WTC11 (cell line): ENCODE results near the gene ATP6V1C2. TPM values are rescaled to one million over a fixed set of nuclear protein-coding genes. Genes with fewer than 3 reads are reported as not detected.

Source experiments
- ATAC-seq: fragments of 200-7000 bp; cut with Tn5 transposase; 2 replicates; pipeline ENCODE4 v1.10.0; 2021; ENCODE audit warnings: mild to moderate bottlenecking, moderate library complexity
- CTCF ChIA-PET: fragments of 300-600 bp; sonication (Branson Sonifier 250); formaldehyde crosslinking; loops from one replicate; lab custom pipeline; 2021; ENCODE audit warnings: antibody characterized with exemption; lab: Charles Lee
- POLR2A ChIA-PET: fragments of 350-600 bp; sonication (Branson Sonifier 250); formaldehyde crosslinking; loops from one replicate; lab custom pipeline; 2021; ENCODE audit warnings: antibody characterized with exemption; lab: Charles Lee
- DNase-seq: peaks from one replicate; pipeline ENCODE4 v3.0.0; 2021; ENCODE audit warnings: low spot score
- H3K27ac Mint-ChIP-seq: 2 replicates; pipeline ENCODE4 v1.8.0; 2021; ENCODE audit warnings: mixed read lengths
- H3K27me3 Mint-ChIP-seq: 2 replicates; pipeline ENCODE4 v1.8.0; 2021; ENCODE audit warnings: low read depth, mild to moderate bottlenecking, moderate library complexity, mixed read lengths
- H3K36me3 Mint-ChIP-seq: 2 replicates; pipeline ENCODE4 v1.8.0; 2021; ENCODE audit warnings: mixed read lengths
- H3K4me1 Mint-ChIP-seq: 2 replicates; pipeline ENCODE4 v1.8.0; 2022; ENCODE audit warnings: mixed read lengths
- H3K4me3 Mint-ChIP-seq: 2 replicates; pipeline ENCODE4 v1.8.0; 2021; ENCODE audit warnings: mild to moderate bottlenecking, moderate library complexity, mixed read lengths
- H3K9me3 Mint-ChIP-seq: 2 replicates; pipeline ENCODE4 v1.8.0; 2021; ENCODE audit warnings: mixed read lengths
- CBFB ChIP-seq: sonication (generic); formaldehyde crosslinking; IDR thresholded peaks from 2 replicates; pipeline ENCODE4 v1.8.1; 2022; ENCODE audit warnings: mild to moderate bottlenecking, low read depth, missing genetic modification reagents
- ELF4 ChIP-seq: sonication (generic); formaldehyde crosslinking; IDR thresholded peaks from 2 replicates; pipeline ENCODE4 v1.8.1; 2022; ENCODE audit warnings: low read depth, mild to moderate bottlenecking, moderate library complexity, missing genetic modification reagents
- EMX1 ChIP-seq: fragments of 250-450 bp; sonication (Bioruptor Pico); IDR thresholded peaks from 2 replicates; pipeline ENCODE4 v1.8.0; 2021; ENCODE audit warnings: mild to moderate bottlenecking
- ETV6 ChIP-seq: sonication (generic); formaldehyde crosslinking; IDR thresholded peaks from 2 replicates; pipeline ENCODE4 v1.8.1; 2022; ENCODE audit warnings: mild to moderate bottlenecking, missing genetic modification reagents
- FOXJ3 ChIP-seq: sonication (generic); formaldehyde crosslinking; IDR thresholded peaks from 2 replicates; pipeline ENCODE4 v1.9.0; 2021; ENCODE audit warnings: missing genetic modification reagents, mild to moderate bottlenecking, borderline replicate concordance
- NFATC4 ChIP-seq: fragments of 250-450 bp; sonication (Bioruptor Pico); IDR thresholded peaks from 2 replicates; pipeline ENCODE4 v1.9.0; 2021; ENCODE audit warnings: mild to moderate bottlenecking
- NFE2L1 ChIP-seq: sonication (generic); formaldehyde crosslinking; IDR thresholded peaks from 2 replicates; pipeline ENCODE4 v1.8.1; 2023; ENCODE audit warnings: missing genetic modification reagents
- SOX15 ChIP-seq: fragments of 250-450 bp; sonication (Bioruptor Pico); IDR thresholded peaks from 2 replicates; pipeline ENCODE4 v1.9.0; 2021; ENCODE audit warnings: mild to moderate bottlenecking
- SP1 ChIP-seq: sonication (generic); formaldehyde crosslinking; conservative IDR thresholded peaks from 2 replicates; pipeline ENCODE4 v1.8.1; 2022; ENCODE audit warnings: missing genetic modification reagents
- ZNF138 ChIP-seq: sonication (generic); formaldehyde crosslinking; conservative IDR thresholded peaks from 2 replicates; pipeline ENCODE4 v1.8.1; 2022; ENCODE audit warnings: mild to moderate bottlenecking, moderate library complexity, missing genetic modification reagents
- ZNF219 ChIP-seq: sonication (generic); formaldehyde crosslinking; IDR thresholded peaks from 2 replicates; pipeline ENCODE4 v1.8.0; 2023; ENCODE audit warnings: missing genetic modification reagents, mild to moderate bottlenecking, borderline replicate concordance
- ZNF396 ChIP-seq: fragments of 250-450 bp; sonication (Bioruptor Pico); IDR thresholded peaks from 2 replicates; pipeline ENCODE4 v1.8.0; 2021; ENCODE audit warnings: mild to moderate bottlenecking, moderate library complexity, borderline replicate concordance
- total RNA-seq: library from RNA; stranded (reverse); gene quantifications from 3 replicates; pipeline ENCODE4 v1.2.3, GENCODE V29; 2021
- TF ChIP-seq, protein P1 (sequence below): fragments of 250-450 bp; sonication (Bioruptor Pico); IDR thresholded peaks from 2 replicates; pipeline ENCODE4 v2.1.2; 2022; ENCODE audit warnings: mild to moderate bottlenecking, moderate library complexity
- TF ChIP-seq, protein P2 (sequence below): sonication (generic); formaldehyde crosslinking; IDR thresholded peaks from 2 replicates; pipeline ENCODE4 v1.8.1; 2023; ENCODE audit warnings: mild to moderate bottlenecking, missing genetic modification reagents, moderate library complexity
- TF ChIP-seq, protein P3 (sequence below): sonication (generic); formaldehyde crosslinking; IDR thresholded peaks from 2 replicates; pipeline ENCODE4 v1.8.0; 2023; ENCODE audit warnings: missing genetic modification reagents
- TF ChIP-seq, protein P4 (sequence below): sonication (generic); formaldehyde crosslinking; IDR thresholded peaks from 2 replicates; pipeline ENCODE4 v1.8.0; 2023; ENCODE audit warnings: mild to moderate bottlenecking, missing genetic modification reagents
- TF ChIP-seq, protein P5 (sequence below): sonication (generic); formaldehyde crosslinking; IDR thresholded peaks from 2 replicates; pipeline ENCODE4 v1.8.1; 2022; ENCODE audit warnings: low read depth, mild to moderate bottlenecking, moderate library complexity, missing genetic modification reagents, borderline replicate concordance
- TF ChIP-seq, protein P6 (sequence below): fragments of 200-600 bp; IDR thresholded peaks from 2 replicates; pipeline ENCODE4 v1.8.0; 2022; ENCODE audit warnings: antibody characterized with exemption
- TF ChIP-seq, protein P7 (sequence below): sonication (generic); formaldehyde crosslinking; IDR thresholded peaks from 2 replicates; pipeline ENCODE4 v1.8.1; 2023; ENCODE audit warnings: mild to moderate bottlenecking, missing genetic modification reagents

Gene ATP6V1C2
- total RNA-seq, 1 experiment from 2014 or later = 0.42 TPM

DNA sequence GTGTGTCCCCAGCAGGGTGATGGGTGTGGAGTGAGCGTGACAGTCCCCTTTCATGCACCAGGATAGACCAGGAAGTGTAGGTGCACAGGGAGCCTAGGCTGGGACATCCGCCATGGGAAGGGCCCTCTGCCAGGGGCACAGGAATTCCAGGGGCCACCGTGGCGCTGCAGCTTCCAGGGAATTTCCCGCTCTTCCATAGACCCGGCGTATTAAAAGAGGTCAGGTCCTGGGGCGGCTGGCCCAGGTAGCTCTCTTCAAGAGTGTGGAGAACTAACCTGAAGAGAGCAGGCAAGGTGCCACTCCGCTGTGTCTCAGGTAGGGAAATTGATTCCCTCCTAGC is 42.0 kb downstream of the ATP6V1C2 start (continued):
- TF ChIP-seq, protein P1, sequence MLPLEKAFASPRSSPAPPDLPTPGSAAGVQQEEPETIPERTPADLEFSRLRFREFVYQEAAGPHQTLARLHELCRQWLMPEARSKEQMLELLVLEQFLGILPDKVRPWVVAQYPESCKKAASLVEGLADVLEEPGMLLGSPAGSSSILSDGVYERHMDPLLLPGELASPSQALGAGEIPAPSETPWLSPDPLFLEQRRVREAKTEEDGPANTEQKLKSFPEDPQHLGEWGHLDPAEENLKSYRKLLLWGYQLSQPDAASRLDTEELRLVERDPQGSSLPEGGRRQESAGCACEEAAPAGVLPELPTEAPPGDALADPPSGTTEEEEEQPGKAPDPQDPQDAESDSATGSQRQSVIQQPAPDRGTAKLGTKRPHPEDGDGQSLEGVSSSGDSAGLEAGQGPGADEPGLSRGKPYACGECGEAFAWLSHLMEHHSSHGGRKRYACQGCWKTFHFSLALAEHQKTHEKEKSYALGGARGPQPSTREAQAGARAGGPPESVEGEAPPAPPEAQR (CRISPR knock-in tag) = no peak
- TF ChIP-seq, protein P2, sequence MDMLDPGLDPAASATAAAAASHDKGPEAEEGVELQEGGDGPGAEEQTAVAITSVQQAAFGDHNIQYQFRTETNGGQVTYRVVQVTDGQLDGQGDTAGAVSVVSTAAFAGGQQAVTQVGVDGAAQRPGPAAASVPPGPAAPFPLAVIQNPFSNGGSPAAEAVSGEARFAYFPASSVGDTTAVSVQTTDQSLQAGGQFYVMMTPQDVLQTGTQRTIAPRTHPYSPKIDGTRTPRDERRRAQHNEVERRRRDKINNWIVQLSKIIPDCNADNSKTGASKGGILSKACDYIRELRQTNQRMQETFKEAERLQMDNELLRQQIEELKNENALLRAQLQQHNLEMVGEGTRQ (CRISPR knock-in tag) = no peak
- TF ChIP-seq, all 79 proteins: peak for 0

DNA sequence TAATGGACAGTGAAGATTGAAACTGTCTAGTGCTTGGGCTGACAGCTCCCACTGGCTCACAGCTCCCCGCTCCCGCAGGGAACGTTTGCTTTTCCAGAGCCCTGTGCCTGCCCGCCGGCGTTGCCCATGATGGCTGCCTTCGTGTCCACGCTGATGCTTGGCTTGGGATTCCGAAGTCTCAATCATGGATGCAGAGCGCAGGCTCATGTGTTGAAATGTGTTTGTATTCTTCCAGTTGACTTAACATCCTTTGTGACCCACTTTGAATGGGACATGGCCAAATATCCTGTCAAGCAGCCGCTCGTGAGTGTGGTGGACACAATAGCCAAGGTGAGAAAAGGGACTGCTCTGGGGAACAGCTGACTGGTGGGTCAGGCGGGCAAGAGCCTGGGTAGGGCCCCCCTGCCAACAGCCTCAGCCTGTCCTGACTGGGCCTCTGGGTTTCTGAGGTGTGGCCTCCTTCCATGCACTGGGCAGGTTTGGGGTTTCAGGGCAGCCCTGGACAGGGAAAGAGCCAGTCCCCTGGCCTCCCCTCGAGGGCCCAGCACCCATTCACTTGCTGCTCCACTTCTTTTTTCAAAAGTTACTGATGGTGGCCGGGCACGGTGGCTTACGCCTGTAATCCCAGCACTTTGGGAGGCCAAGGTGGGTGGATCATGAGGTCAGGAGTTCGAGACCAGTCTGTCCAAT is 42.8 kb downstream of the ATP6V1C2 start:
- POLR2A ChIA-PET = no interaction called here
- DNase-seq (no peak), ATAC-seq (no peak)
- no peaks in the 10 kb centered on the region for H3K4me1 Mint-ChIP-seq
- no peaks in the 10 kb centered on the region for H3K9me3 Mint-ChIP-seq
- H3K36me3 Mint-ChIP-seq = no peaks in the 10 kb centered on the region
- TF ChIP-seq, protein P3, sequence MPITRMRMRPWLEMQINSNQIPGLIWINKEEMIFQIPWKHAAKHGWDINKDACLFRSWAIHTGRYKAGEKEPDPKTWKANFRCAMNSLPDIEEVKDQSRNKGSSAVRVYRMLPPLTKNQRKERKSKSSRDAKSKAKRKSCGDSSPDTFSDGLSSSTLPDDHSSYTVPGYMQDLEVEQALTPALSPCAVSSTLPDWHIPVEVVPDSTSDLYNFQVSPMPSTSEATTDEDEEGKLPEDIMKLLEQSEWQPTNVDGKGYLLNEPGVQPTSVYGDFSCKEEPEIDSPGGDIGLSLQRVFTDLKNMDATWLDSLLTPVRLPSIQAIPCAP (CRISPR knock-in tag) = no peak
- TF ChIP-seq SOX15 (CRISPR knock-in tag) (no peak), FOXJ3 (no peak), SP1 (CRISPR knock-in tag) (no peak)
- TF ChIP-seq, protein P4, sequence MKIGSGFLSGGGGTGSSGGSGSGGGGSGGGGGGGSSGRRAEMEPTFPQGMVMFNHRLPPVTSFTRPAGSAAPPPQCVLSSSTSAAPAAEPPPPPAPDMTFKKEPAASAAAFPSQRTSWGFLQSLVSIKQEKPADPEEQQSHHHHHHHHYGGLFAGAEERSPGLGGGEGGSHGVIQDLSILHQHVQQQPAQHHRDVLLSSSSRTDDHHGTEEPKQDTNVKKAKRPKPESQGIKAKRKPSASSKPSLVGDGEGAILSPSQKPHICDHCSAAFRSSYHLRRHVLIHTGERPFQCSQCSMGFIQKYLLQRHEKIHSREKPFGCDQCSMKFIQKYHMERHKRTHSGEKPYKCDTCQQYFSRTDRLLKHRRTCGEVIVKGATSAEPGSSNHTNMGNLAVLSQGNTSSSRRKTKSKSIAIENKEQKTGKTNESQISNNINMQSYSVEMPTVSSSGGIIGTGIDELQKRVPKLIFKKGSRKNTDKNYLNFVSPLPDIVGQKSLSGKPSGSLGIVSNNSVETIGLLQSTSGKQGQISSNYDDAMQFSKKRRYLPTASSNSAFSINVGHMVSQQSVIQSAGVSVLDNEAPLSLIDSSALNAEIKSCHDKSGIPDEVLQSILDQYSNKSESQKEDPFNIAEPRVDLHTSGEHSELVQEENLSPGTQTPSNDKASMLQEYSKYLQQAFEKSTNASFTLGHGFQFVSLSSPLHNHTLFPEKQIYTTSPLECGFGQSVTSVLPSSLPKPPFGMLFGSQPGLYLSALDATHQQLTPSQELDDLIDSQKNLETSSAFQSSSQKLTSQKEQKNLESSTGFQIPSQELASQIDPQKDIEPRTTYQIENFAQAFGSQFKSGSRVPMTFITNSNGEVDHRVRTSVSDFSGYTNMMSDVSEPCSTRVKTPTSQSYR = no peak
- TF ChIP-seq, protein P5, sequence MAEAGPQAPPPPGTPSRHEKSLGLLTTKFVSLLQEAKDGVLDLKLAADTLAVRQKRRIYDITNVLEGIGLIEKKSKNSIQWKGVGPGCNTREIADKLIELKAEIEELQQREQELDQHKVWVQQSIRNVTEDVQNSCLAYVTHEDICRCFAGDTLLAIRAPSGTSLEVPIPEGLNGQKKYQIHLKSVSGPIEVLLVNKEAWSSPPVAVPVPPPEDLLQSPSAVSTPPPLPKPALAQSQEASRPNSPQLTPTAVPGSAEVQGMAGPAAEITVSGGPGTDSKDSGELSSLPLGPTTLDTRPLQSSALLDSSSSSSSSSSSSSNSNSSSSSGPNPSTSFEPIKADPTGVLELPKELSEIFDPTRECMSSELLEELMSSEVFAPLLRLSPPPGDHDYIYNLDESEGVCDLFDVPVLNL (CRISPR knock-in tag) = no peak
- CTCF ChIA-PET = no interaction called here
- H3K27me3 Mint-ChIP-seq = no peaks in the 10 kb centered on the region; the same call in 1 of the 2 replicates
- no peak overlapping the region for H3K4me3 Mint-ChIP-seq
- no peak overlapping the region for H3K27ac Mint-ChIP-seq

DNA sequence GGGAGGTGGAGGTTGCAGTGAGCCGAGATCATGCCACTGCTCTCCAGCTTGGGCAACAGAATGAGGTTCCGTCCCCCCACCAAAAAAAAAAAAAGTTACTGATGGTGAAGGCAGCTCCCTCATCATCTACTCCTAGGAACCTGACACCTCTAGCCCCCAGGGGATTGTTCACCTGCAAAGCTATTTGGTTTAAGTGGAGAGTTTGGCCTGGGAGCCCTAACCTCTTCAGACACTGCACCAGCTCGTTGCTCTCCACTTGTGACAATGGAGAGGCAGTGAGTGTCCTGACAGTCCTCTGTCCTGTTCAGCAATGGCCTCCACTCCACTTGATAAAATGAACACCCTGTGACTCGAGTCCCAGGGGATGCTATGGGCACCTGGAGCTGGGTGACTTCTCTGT is 43.5 kb downstream of the ATP6V1C2 start:
- H3K27ac Mint-ChIP-seq = no peak overlapping the region
- ChIA-PET CTCF (no interaction called here), POLR2A (no interaction called here)
- ATAC-seq = no peak
- H3K4me3 Mint-ChIP-seq = no peak overlapping the region
- H3K36me3 Mint-ChIP-seq = no peaks in the 10 kb centered on the region
- H3K9me3 Mint-ChIP-seq = no peaks in the 10 kb centered on the region
- no peak for DNase-seq
- no peaks in the 10 kb centered on the region for H3K4me1 Mint-ChIP-seq
- no peaks in the 10 kb centered on the region; the same call in 1 of the 2 replicates for H3K27me3 Mint-ChIP-seq
- TF ChIP-seq NFE2L1 (CRISPR knock-in tag) (no peak), ZNF138 (CRISPR knock-in tag) (no peak)

DNA sequence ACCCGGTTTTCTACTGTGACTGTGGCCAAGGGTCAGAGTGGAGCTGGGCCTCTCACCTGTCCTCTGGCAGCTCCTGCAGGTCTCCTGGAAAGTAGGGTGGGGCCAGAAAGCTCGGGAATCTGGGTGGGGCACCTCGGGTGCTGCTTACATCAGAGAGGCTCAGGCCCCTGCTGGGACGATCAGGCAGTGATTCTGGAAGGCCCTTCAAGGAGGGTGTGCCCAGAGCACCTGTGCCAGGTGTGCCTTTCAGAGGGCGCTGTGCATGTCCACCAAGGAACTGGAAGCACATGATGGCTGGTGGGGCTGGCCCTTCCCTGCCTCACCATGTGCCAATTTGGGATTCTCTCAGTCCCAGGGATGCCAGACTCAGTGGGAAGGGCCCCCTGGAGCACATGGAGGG is 44.0 kb downstream of the ATP6V1C2 start:
- CTCF ChIA-PET = no interaction called here
- DNase-seq = no peak
- TF ChIP-seq, protein P1 (CRISPR knock-in tag) = no peak
- TF ChIP-seq NFATC4 (CRISPR knock-in tag) (no peak), ZNF396 (no peak), ETV6 (CRISPR knock-in tag) (no peak), CBFB (CRISPR knock-in tag) (no peak), EMX1 (CRISPR knock-in tag) (no peak), ELF4 (CRISPR knock-in tag) (no peak), ZNF219 (no peak)
- TF ChIP-seq, protein P6, sequence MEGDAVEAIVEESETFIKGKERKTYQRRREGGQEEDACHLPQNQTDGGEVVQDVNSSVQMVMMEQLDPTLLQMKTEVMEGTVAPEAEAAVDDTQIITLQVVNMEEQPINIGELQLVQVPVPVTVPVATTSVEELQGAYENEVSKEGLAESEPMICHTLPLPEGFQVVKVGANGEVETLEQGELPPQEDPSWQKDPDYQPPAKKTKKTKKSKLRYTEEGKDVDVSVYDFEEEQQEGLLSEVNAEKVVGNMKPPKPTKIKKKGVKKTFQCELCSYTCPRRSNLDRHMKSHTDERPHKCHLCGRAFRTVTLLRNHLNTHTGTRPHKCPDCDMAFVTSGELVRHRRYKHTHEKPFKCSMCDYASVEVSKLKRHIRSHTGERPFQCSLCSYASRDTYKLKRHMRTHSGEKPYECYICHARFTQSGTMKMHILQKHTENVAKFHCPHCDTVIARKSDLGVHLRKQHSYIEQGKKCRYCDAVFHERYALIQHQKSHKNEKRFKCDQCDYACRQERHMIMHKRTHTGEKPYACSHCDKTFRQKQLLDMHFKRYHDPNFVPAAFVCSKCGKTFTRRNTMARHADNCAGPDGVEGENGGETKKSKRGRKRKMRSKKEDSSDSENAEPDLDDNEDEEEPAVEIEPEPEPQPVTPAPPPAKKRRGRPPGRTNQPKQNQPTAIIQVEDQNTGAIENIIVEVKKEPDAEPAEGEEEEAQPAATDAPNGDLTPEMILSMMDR = no peak
- TF ChIP-seq, protein P7, sequence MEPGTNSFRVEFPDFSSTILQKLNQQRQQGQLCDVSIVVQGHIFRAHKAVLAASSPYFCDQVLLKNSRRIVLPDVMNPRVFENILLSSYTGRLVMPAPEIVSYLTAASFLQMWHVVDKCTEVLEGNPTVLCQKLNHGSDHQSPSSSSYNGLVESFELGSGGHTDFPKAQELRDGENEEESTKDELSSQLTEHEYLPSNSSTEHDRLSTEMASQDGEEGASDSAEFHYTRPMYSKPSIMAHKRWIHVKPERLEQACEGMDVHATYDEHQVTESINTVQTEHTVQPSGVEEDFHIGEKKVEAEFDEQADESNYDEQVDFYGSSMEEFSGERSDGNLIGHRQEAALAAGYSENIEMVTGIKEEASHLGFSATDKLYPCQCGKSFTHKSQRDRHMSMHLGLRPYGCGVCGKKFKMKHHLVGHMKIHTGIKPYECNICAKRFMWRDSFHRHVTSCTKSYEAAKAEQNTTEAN (CRISPR knock-in tag) = no peak

More for the DNA sequence above, 44.0 kb downstream of the ATP6V1C2 start:
- POLR2A ChIA-PET = no interaction called here
- no peak overlapping the region for H3K4me3 Mint-ChIP-seq
- no peaks in the 10 kb centered on the region; the same call in 1 of the 2 replicates for H3K27me3 Mint-ChIP-seq
- ATAC-seq = no peak
- H3K27ac Mint-ChIP-seq = no peak overlapping the region
- H3K36me3 Mint-ChIP-seq = no peaks in the 10 kb centered on the region
- no peaks in the 10 kb centered on the region for H3K9me3 Mint-ChIP-seq
- H3K4me1 Mint-ChIP-seq = no peaks in the 10 kb centered on the region
